Right lobe of liver (tissue), 4 donors: ENCODE measurements around the gene GPC6.

Experiments used
- CTCF ChIP-seq, 4 donors: fragments of 200-600 bp in 3 of 4; fragments of 450-650 bp in 1 of 4; IDR thresholded peaks; one replicate each; pipeline versions ENCODE4 v1.5.1 to v1.8.0; 2016 to 2022; ENCODE audit warnings: antibody characterized with exemption in 4 of 4, mild to moderate bottlenecking in 2 of 4
- POLR2A ChIP-seq: fragments of 450-650 bp; IDR thresholded peaks from one replicate; pipeline ENCODE4 v1.6.1; 2017; ENCODE audit warnings: antibody characterized with exemption, mild to moderate bottlenecking
- donor health status: DM: no; HTN: no; CAD: no.
- donor health status: DM: no; HTN: no; CAD: no.
- donor health status: DM: no; HTN: yes; CAD: no.

- TF ChIP-seq CTCF (IDR thresholded peaks at IDR 0.05) (no peak), POLR2A (no peak)
Observed at GRCh38 chr13:93180356-93180969, 46.1 kb upstream of the GPC6 start.
